NCI-H2196 treated with DMSO at 0.1 percent for 48 hours (cell line): ENCODE data around the gene CLMN.

Source experiments
- DNase-seq: peaks from one replicate; lab custom pipeline; 2025; ENCODE audit not compliant: unreplicated experiment; lab: John Stamatoyannopoulos, UW

CLMN gene

GRCh38 chr14:95174184-95174792 lies 145.4 kb downstream of the CLMN start:
- no peak for DNase-seq

- DNase-seq = no peak
Measured at GRCh38 chr14:95173518-95173917, 146.2 kb downstream of the CLMN start.

GRCh38 chr14:95167177-95167576 lies 152.5 kb downstream of the CLMN start:
- DNase-seq = no peak

- DNase-seq = no peak
Measured at GRCh38 chr14:95165517-95165916, 154.2 kb downstream of the CLMN start.

GRCh38 chr14:95164506-95164905 lies 155.2 kb downstream of the CLMN start:
- DNase-seq = no peak

GRCh38 chr14:95163666-95164065 lies 156.0 kb downstream of the CLMN start:
- DNase-seq = no peak

- no peak for DNase-seq
Measured at GRCh38 chr14:95163132-95163531, 156.6 kb downstream of the CLMN start.

GRCh38 chr14:95162641-95163040 lies 157.1 kb downstream of the CLMN start:
- no peak for DNase-seq

GRCh38 chr14:95157327-95158189 lies 162.2 kb downstream of the CLMN start, which contains the start of gene DICER1:
TSS of gene DICER1 (minus strand) at chr14:95157529. CDS start at chr14:95133458, 24,071 bp downstream.
- DNase-seq = peak; percentile 38

GRCh38 chr14:95157048-95157326 lies 162.7 kb downstream of the CLMN start:
- DNase-seq = no peak

- no peak for DNase-seq
Measured at GRCh38 chr14:95156161-95157047, 163.3 kb downstream of the CLMN start.

GRCh38 chr14:95155045-95155444 lies 164.7 kb downstream of the CLMN start:
- no peak for DNase-seq

GRCh38 chr14:95153866-95154265 lies 165.8 kb downstream of the CLMN start:
- DNase-seq = no peak

GRCh38 chr14:95151561-95151960 lies 168.1 kb downstream of the CLMN start:
- DNase-seq = no peak

- no peak for DNase-seq
Measured at GRCh38 chr14:95150910-95151309, 168.8 kb downstream of the CLMN start.

GRCh38 chr14:95149441-95149840 lies 170.3 kb downstream of the CLMN start:
- no peak for DNase-seq

- no peak for DNase-seq
Measured at GRCh38 chr14:95147597-95147996, 172.1 kb downstream of the CLMN start.

- DNase-seq = no peak
Measured at GRCh38 chr14:95146079-95146771, 173.5 kb downstream of the CLMN start.

GRCh38 chr14:95144849-95145248 lies 174.9 kb downstream of the CLMN start:
- DNase-seq = no peak

GRCh38 chr14:95143808-95144620 lies 175.7 kb downstream of the CLMN start:
- DNase-seq = no peak
